Measurements from ENCODE around the gene ROPN1.

GRCh38 chr3:124037326-124037725 is 45.4 kb upstream of the ROPN1 start:
- no peak for TF ChIP-seq CTCF (IDR thresholded peaks at IDR 0.05)
- no peak for TF ChIP-seq POLR2A (IDR thresholded peaks at IDR 0.05)

Data from breast epithelium (tissue), 3 donors.